ENCODE measurements around the gene PFKM.
A peak's percentile ranks its signal among the peaks of the same experiment; 100 is the strongest.

Gene PFKM

DNA sequence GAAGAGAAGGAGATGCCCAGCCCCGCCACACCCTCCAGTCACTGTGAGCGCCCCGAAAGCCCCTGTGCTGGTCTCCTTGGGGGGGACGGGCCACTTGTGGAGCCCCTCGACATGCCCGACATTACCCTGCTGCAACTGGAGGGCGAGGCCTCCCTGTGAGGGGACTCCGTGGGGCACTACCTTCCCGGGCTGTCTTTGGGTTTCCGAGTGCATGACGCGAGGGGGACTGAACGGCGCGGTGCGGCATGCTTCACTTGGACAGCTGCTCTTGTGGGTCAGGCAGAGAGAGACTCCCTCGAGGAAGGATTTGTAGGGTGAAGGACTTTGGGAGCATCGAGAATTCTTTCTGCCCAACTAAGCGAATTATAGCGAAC lies 65.4 kb downstream of the PFKM start:
- TF ChIP-seq, protein P1, sequence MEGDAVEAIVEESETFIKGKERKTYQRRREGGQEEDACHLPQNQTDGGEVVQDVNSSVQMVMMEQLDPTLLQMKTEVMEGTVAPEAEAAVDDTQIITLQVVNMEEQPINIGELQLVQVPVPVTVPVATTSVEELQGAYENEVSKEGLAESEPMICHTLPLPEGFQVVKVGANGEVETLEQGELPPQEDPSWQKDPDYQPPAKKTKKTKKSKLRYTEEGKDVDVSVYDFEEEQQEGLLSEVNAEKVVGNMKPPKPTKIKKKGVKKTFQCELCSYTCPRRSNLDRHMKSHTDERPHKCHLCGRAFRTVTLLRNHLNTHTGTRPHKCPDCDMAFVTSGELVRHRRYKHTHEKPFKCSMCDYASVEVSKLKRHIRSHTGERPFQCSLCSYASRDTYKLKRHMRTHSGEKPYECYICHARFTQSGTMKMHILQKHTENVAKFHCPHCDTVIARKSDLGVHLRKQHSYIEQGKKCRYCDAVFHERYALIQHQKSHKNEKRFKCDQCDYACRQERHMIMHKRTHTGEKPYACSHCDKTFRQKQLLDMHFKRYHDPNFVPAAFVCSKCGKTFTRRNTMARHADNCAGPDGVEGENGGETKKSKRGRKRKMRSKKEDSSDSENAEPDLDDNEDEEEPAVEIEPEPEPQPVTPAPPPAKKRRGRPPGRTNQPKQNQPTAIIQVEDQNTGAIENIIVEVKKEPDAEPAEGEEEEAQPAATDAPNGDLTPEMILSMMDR (IDR thresholded peaks at IDR 0.05; ENCODE audit: insufficient read depth, low read depth, low read length, missing control alignments) = no peak
- H3K4me3 ChIP-seq (ENCODE audit: low read depth, low read length) = no peak overlapping the region
- no peak for DNase-seq (ENCODE audit: low read depth)

DNA sequence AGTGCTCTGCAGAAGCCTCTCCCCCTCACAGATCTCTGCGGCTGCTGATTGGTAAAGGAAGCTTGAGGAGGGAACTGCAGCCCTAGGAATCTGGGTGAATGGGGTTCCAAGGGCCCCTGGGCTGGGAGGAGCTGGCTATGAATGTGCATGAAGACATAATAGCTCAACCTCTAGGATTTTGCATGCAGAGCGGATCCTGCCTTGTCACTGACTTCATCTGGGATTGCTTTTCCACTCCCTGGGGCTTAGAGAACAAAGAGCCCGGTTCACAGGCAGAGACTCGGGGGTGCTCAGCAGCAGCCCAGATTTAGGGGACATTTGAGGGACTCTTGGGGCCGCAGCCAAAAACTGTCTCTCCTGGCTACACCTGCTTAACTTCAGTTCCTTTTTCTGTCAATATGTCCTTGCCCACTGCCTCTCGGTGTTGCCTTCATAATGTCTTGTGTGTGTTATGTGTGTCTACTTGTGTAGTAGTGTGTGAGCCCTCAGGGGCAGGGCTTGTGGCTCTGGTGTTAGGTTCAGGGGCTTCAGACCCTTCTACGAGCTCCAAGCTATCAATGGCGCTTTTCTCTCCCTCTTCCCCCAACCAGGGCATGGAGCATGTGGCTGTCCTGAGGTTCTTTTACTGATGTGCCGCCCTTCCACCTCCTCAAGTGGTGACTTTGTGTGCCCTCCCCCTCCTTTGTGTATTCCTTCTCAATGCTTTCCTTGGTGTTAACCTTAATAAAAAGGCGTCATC lies 66.2 kb downstream of the PFKM start:
- no peak for DNase-seq (ENCODE audit: low read depth)
- TF ChIP-seq, protein P1 (IDR thresholded peaks at IDR 0.05; ENCODE audit: insufficient read depth, low read depth, low read length, missing control alignments) = no peak
- H3K4me3 ChIP-seq (ENCODE audit: low read depth, low read length) = no peak overlapping the region

DNA sequence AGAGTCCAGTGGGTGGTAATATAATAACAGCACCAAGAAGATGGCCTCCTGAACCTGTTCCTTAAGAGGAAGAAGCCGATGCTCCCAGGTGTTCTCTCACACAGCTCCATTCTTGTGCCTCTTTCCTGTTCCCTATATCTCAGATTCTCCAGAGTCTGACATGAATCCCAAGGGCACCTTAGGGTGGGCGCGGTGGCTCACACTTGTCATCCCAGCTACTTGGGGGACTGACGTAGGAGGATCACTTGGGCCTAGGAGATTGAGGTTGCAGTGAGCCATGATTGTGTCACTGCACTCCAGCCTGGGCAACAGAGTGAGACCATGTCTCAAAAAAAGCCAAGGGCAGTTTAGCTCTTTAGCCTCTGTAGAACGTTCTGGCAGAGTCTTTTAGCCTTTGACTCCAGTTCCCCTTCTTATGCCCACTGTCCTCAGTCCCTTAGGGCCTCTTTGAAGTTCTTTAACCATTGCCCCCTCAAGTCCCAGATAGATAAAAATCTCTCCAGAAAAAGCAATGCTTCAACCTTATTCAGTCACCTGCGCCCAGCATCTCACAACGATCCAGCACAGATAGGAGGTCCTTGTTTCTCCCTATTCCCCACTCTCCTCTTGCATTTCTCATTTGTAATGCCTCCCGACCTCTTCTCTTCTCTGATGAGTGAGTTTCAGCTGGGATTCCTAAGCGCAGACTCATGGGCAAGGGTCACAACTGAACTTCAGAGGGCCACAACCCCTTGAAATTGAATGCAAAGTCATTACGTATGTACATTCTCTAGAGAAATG lies 68.9 kb downstream of the PFKM start:
- no peak overlapping the region for H3K4me3 ChIP-seq (ENCODE audit: low read depth, low read length)
- DNase-seq (ENCODE audit: low read depth) = no peak
- TF ChIP-seq, protein P1 (IDR thresholded peaks at IDR 0.05; ENCODE audit: insufficient read depth, low read depth, low read length, missing control alignments) = no peak

GRCh38 chr12:48189331-48190125 lies 70.4 kb downstream of the PFKM start:
- H3K4me3 ChIP-seq (ENCODE audit: low read depth, low read length) = no peak overlapping the region
- peak; percentile 71 for DNase-seq (ENCODE audit: low read depth)
- TF ChIP-seq, protein P1 (IDR thresholded peaks at IDR 0.05; ENCODE audit: insufficient read depth, low read depth, low read length, missing control alignments) = peak; percentile 76

- H3K4me3 ChIP-seq (ENCODE audit: low read depth, low read length) = no peak overlapping the region
- TF ChIP-seq, protein P1 (IDR thresholded peaks at IDR 0.05; ENCODE audit: insufficient read depth, low read depth, low read length, missing control alignments) = no peak
- no peak for DNase-seq (ENCODE audit: low read depth)
Observed at GRCh38 chr12:48191096-48191495, 71.9 kb downstream of the PFKM start.

GRCh38 chr12:48192861-48193260 lies 73.7 kb downstream of the PFKM start:
- H3K4me3 ChIP-seq (ENCODE audit: low read depth, low read length) = no peak overlapping the region
- no peak for DNase-seq (ENCODE audit: low read depth)
- TF ChIP-seq, protein P1 (IDR thresholded peaks at IDR 0.05; ENCODE audit: insufficient read depth, low read depth, low read length, missing control alignments) = no peak
